Right atrium auricular region (tissue), 2 donors: ENCODE results near the gene GAGE10. TPM values are rescaled to one million over a fixed set of nuclear protein-coding genes. Genes with fewer than 3 reads are reported as not detected.

Experiments
- DNase-seq: peaks from one replicate; pipeline ENCODE4 v3.0.0-alpha.2; 2019; ENCODE audit warnings: low spot score
- H3K27ac ChIP-seq, 2 donors: fragments of 200-600 bp; sonication (generic); 1 replicate in 1 of 2; 2 replicates in 1 of 2; pipeline ENCODE4 v1.5.1; 2016 to 2019
- H3K27me3 ChIP-seq, 2 donors: fragments of 200-600 bp; sonication (generic); one replicate each; pipeline versions ENCODE4 v1.5.1 to v1.6.0; 2017 to 2019
- H3K36me3 ChIP-seq: fragments of 200-600 bp; sonication (generic); one replicate; pipeline ENCODE4 v1.5.1; 2016
- H3K4me1 ChIP-seq, 2 donors: fragments of 200-600 bp; sonication (generic); one replicate each; pipeline versions ENCODE4 v1.5.1 to v1.6.0; 2017 to 2019
- H3K4me3 ChIP-seq, 2 donors: fragments of 200-600 bp; sonication (generic); 1 replicate in 1 of 2; 2 replicates in 1 of 2; pipeline ENCODE4 v1.5.1; 2017 to 2019; ENCODE audit warnings: mild to moderate bottlenecking in 1 of 2, moderate library complexity in 1 of 2
- H3K9me3 ChIP-seq, 2 donors: fragments of 200-600 bp; sonication (generic); one replicate each; pipeline ENCODE4 v1.5.1; 2019
- CTCF ChIP-seq, 2 donors: fragments of 200-600 bp; sonication (generic); IDR thresholded peaks; one replicate each; pipeline ENCODE4 v1.5.1; 2019; ENCODE audit warnings: antibody characterized with exemption in 2 of 2
- total RNA-seq, 2 donors: library from RNA; depleted of rRNA; stranded (reverse); fragments of >200 nt; gene quantifications; one replicate each; pipeline ENCODE4 v1.1.0, GENCODE V29; 2016

Gene GAGE10
- total RNA-seq, 2 donors from 2014 or later, result not detected

- Histone ChIP-seq H3K27ac (no peak overlapping the region), H3K27me3 (no peaks in the 10 kb centered on the region), H3K4me1 (no peaks in the 10 kb centered on the region), H3K4me3 (no peak overlapping the region), H3K36me3 (no peaks in the 10 kb centered on the region), H3K9me3 (no peaks in the 10 kb centered on the region)
- no peak for TF ChIP-seq CTCF (IDR thresholded peaks at IDR 0.05)
- DNase-seq, result no peak
Observed at GRCh38 chrX:49258749-49259124, 44.7 kb upstream of the GAGE10 start.

- TF ChIP-seq CTCF (IDR thresholded peaks at IDR 0.05), result no peak
Observed at GRCh38 chrX:49260221-49260985, 43.0 kb upstream of the GAGE10 start.

GRCh38 chrX:49262603-49263002 lies 40.8 kb upstream of the GAGE10 start:
- no peaks in the 10 kb centered on the region for H3K4me1 ChIP-seq
- no peaks in the 10 kb centered on the region for H3K9me3 ChIP-seq
- H3K27ac ChIP-seq, result no peak overlapping the region
- no peak for DNase-seq
- no peaks in the 10 kb centered on the region for H3K27me3 ChIP-seq
- TF ChIP-seq CTCF (IDR thresholded peaks at IDR 0.05), result no peak
- H3K36me3 ChIP-seq, result no peaks in the 10 kb centered on the region
- H3K4me3 ChIP-seq, result no peak overlapping the region

More at GRCh38 chrX:49260221-49260985, 43.0 kb upstream of the GAGE10 start:
- H3K9me3 ChIP-seq, result no peaks in the 10 kb centered on the region
- no peak overlapping the region for H3K4me3 ChIP-seq
- no peak overlapping the region for H3K27ac ChIP-seq
- no peaks in the 10 kb centered on the region for H3K36me3 ChIP-seq
- no peaks in the 10 kb centered on the region for H3K4me1 ChIP-seq
- no peaks in the 10 kb centered on the region for H3K27me3 ChIP-seq
- DNase-seq, result no peak

- no peak for TF ChIP-seq CTCF (IDR thresholded peaks at IDR 0.05)
- no peak for DNase-seq
- Histone ChIP-seq H3K27me3 (no peaks in the 10 kb centered on the region), H3K4me1 (no peaks in the 10 kb centered on the region), H3K4me3 (no peak overlapping the region), H3K36me3 (no peaks in the 10 kb centered on the region), H3K27ac (no peak overlapping the region), H3K9me3 (no peaks in the 10 kb centered on the region)
Observed at GRCh38 chrX:49263631-49264030, 39.8 kb upstream of the GAGE10 start.

GRCh38 chrX:49264460-49264859 lies 39.0 kb upstream of the GAGE10 start, which contains the start of gene FOXP3:
FOXP3 (minus strand) TSS chrX:49264710; CDS start chrX:49258505, 6,205 bp downstream.
- Histone ChIP-seq H3K4me1 (no peaks in the 10 kb centered on the region), H3K27ac (no peak within 1 kb of the TSS), H3K9me3 (no peaks in the 10 kb centered on the region), H3K36me3 (no peaks in the 10 kb centered on the region), H3K27me3 (no peaks in the 10 kb centered on the region), H3K4me3 (no peak within 1 kb of the TSS)
- no peak for DNase-seq
- TF ChIP-seq CTCF (IDR thresholded peaks at IDR 0.05), result no peak
